NCI-H510A treated with DMSO at 0.1 percent for 48 hours (cell line): ENCODE measurements around the gene UNC80.

Experiments used
- DNase-seq: peaks from one replicate; lab custom pipeline; 2025; lab: John Stamatoyannopoulos, UW

UNC80 gene

GRCh38 chr2:210027608-210028007, 256.0 kb downstream of the UNC80 start:
- no peak for DNase-seq

GRCh38 chr2:210028178-210028577, 256.5 kb downstream of the UNC80 start:
- no peak for DNase-seq

- DNase-seq: no peak
Measured at GRCh38 chr2:210034087-210034683, 262.6 kb downstream of the UNC80 start.

- DNase-seq: no peak
Measured at GRCh38 chr2:210035679-210036078, 264.0 kb downstream of the UNC80 start.

- DNase-seq: no peak
Measured at GRCh38 chr2:210038078-210038477, 266.4 kb downstream of the UNC80 start.

- no peak for DNase-seq
Measured at GRCh38 chr2:210046851-210047500, 275.3 kb downstream of the UNC80 start.
